Measurements from ENCODE around the gene BANK1.

BANK1 gene

GRCh38 chr4:101981756-101982155 lies 191.2 kb downstream of the BANK1 start (continued):
- TF ChIP-seq, protein P1, sequence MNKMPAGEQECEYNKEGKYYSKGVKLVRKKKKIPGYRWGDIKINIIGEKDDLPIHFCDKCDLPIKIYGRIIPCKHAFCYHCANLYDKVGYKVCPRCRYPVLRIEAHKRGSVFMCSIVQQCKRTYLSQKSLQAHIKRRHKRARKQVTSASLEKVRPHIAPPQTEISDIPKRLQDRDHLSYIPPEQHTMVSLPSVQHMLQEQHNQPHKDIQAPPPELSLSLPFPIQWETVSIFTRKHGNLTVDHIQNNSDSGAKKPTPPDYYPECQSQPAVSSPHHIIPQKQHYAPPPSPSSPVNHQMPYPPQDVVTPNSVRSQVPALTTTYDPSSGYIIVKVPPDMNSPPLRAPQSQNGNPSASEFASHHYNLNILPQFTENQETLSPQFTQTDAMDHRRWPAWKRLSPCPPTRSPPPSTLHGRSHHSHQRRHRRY (tag by site-specific recombination; IDR thresholded peaks at IDR 0.05), result no peak
- peak; percentile 81 for TF ChIP-seq ZFHX2 (tag by site-specific recombination; conservative IDR thresholded peaks at IDR 0.05)
- TF ChIP-seq ZNF121 (tag by site-specific recombination; IDR thresholded peaks at IDR 0.05), result no peak

DNA sequence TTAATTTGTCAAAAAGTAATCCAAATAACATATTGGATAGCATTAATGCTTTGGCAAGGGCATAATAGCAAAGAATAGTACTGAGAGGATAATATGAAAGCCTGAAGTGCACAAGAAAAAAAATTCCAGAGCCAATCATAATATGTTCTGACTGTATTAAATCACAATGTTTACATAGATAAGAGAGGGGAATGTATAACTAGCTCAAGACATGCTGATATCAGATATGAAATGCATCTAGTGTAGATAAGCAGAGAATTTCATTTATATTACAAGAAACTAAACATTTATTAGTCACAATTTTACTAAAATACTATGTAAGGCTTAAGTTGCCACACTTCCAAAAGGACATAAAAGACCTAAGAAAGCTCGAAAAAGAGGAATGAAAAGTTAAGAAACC lies 193.3 kb downstream of the BANK1 start:
- TF ChIP-seq ZNF792 (tag by site-specific recombination; IDR thresholded peaks at IDR 0.05), result no peak
- TF ChIP-seq SP7 (tag by site-specific recombination; IDR thresholded peaks at IDR 0.05), result no peak
- TF ChIP-seq ZNF19 (tag by site-specific recombination; IDR thresholded peaks at IDR 0.05; ENCODE audit: low read depth), result no peak
- TF ChIP-seq BCL11B (tag by site-specific recombination; IDR thresholded peaks at IDR 0.05; ENCODE audit: low read depth), result no peak
- TF ChIP-seq, protein P2, sequence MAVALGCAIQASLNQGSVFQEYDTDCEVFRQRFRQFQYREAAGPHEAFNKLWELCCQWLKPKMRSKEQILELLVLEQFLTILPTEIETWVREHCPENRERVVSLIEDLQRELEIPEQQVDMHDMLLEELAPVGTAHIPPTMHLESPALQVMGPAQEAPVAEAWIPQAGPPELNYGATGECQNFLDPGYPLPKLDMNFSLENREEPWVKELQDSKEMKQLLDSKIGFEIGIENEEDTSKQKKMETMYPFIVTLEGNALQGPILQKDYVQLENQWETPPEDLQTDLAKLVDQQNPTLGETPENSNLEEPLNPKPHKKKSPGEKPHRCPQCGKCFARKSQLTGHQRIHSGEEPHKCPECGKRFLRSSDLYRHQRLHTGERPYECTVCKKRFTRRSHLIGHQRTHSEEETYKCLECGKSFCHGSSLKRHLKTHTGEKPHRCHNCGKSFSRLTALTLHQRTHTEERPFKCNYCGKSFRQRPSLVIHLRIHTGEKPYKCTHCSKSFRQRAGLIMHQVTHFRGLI (tag by site-specific recombination; IDR thresholded peaks at IDR 0.05), result no peak
- TF ChIP-seq ZNF148 (tag by site-specific recombination; IDR thresholded peaks at IDR 0.05; ENCODE audit: borderline replicate concordance), result no peak
- no peak for TF ChIP-seq ZBTB6 (tag by site-specific recombination; IDR thresholded peaks at IDR 0.05)
- TF ChIP-seq ZBTB44 (tag by site-specific recombination; IDR thresholded peaks at IDR 0.05), result no peak
- no peak for TF ChIP-seq ZNF184 (tag by site-specific recombination; IDR thresholded peaks at IDR 0.05)
- H3K36me3 ChIP-seq (ENCODE audit: control insufficient read depth in 2 of 2, insufficient read depth in 1 of 2, low read length in 2 of 2), result no peaks in the 10 kb centered on the region
- H3K4me3 ChIP-seq (ENCODE audit: low read depth, low read length), result no peak overlapping the region
- no peaks in the 10 kb centered on the region for H3K4me1 ChIP-seq (ENCODE audit: control insufficient read depth, insufficient read depth, low read length)
- H3K27ac ChIP-seq (ENCODE audit: extremely low read depth, low read depth, low read length), result no peak overlapping the region
- no peaks in the 10 kb centered on the region for H3K9me3 ChIP-seq (ENCODE audit: control insufficient read depth, insufficient read depth, low read depth, low read length)
- ChIA-PET CTCF (interaction anchor here (0.6 kb wide), 1 partner anchor 487 kb away, joined by 4 read pairs; no protein-coding TSS in a partner anchor), POLR2A (no interaction called here)

GRCh38 chr4:101987623-101988243 lies 197.2 kb downstream of the BANK1 start:
- H3K27ac ChIP-seq (ENCODE audit: extremely low read depth, low read depth, low read length), result no peak overlapping the region
- H3K36me3 ChIP-seq (ENCODE audit: control insufficient read depth in 2 of 2, insufficient read depth in 1 of 2, low read length in 2 of 2), result no peaks in the 10 kb centered on the region
- H3K4me1 ChIP-seq (ENCODE audit: control insufficient read depth, insufficient read depth, low read length), result no peaks in the 10 kb centered on the region
- CTCF ChIA-PET, result interaction anchor here (0.6 kb wide), 1 partner anchor 1139 kb away, joined by 3 read pairs; no protein-coding TSS in a partner anchor
- no peak for TF ChIP-seq ZNF426 (tag by site-specific recombination; IDR thresholded peaks at IDR 0.05)
- no peak for TF ChIP-seq ZNF768 (tag by site-specific recombination; IDR thresholded peaks at IDR 0.05)
- no peaks in the 10 kb centered on the region for H3K9me3 ChIP-seq (ENCODE audit: control insufficient read depth, insufficient read depth, low read depth, low read length)
- no peak overlapping the region for H3K4me3 ChIP-seq (ENCODE audit: low read depth, low read length)
- POLR2A ChIA-PET, result no interaction called here

All from HEK293 (cell line).